ENCODE results near the gene SPARCL1. TPM values are rescaled to one million over a fixed set of nuclear protein-coding genes. Genes with fewer than 3 reads are reported as not detected.
"Not testable (repeated sequence)": the region's sequence is repeated elsewhere in the genome, so short reads cannot be mapped to it uniquely, and the experiment has no call there.

The SPARCL1 gene, protein sequence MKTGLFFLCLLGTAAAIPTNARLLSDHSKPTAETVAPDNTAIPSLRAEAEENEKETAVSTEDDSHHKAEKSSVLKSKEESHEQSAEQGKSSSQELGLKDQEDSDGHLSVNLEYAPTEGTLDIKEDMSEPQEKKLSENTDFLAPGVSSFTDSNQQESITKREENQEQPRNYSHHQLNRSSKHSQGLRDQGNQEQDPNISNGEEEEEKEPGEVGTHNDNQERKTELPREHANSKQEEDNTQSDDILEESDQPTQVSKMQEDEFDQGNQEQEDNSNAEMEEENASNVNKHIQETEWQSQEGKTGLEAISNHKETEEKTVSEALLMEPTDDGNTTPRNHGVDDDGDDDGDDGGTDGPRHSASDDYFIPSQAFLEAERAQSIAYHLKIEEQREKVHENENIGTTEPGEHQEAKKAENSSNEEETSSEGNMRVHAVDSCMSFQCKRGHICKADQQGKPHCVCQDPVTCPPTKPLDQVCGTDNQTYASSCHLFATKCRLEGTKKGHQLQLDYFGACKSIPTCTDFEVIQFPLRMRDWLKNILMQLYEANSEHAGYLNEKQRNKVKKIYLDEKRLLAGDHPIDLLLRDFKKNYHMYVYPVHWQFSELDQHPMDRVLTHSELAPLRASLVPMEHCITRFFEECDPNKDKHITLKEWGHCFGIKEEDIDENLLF
- polyA plus RNA-seq (2014; cell fraction: cytosol; rRNA removed), result not detected in 2 replicates
- not detected in 2 replicates for polyA plus RNA-seq (2014; cell fraction: nucleus; rRNA removed)

DNA sequence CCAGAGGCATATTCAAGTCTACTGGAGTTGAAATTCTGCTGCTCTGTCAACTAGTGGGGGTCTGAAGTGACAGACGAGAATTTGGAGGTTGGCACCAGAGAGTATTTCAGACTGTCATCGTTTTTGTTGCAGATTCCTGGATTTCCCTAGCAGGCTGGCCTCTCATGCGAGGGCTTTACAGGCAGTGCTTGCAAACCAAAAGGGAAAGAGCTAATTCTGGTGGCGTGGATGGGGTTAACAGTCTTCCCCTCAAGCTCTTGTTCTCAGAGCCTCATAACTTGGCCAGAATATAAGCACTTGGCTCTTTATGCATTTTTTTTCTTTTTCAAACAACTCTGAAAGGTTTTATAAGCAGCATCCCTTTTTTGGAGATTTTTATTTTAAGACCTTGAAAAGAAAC is at the start of gene SPARCL1:
Gene SPARCL1, minus strand, starts transcription at position 190 of the 400 bp plus-strand sequence. CDS start 29,802 bp downstream, outside the sequence.
- no peak for DNase-seq (ENCODE audit: low spot score)

DNA sequence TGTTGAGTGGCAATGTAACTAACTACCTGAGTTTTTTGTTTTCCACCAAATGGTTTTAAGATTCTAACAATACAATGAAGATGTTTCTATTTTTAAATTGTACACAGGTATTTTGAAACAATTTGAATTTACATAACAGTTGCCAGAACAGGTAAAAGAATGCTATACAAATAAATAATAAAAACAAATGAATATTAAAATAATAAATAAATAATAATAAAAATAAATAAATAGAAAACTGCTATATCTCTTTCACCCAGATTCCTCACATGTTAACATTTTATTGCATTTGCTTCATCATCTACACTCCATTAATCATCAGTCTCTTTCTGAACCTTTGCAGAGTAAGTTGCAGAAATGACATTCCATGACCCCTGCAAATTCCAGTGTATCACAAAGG is 46.8 kb upstream of the SPARCL1 start:
- DNase-seq (ENCODE audit: low spot score), result no peak

DNA sequence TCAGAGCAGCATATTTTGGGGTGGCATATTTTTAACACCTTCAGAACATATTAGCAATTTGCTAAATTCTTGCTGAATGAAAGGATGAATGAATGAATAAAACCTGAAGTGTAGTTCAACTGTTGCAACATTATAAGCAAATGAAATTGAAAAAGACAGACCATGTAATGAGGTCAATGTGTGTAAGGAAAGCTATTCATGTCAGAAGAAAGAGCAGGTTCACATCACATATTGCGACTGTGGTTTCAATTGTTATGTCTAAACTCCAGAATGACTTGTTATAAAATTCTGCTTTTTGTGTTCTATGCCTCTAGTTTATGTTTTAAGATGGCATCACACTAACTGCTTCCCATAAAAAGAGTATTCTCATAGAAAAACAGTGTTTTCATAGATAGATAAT is 46.2 kb upstream of the SPARCL1 start:
- no peak for DNase-seq (ENCODE audit: low spot score)

DNA sequence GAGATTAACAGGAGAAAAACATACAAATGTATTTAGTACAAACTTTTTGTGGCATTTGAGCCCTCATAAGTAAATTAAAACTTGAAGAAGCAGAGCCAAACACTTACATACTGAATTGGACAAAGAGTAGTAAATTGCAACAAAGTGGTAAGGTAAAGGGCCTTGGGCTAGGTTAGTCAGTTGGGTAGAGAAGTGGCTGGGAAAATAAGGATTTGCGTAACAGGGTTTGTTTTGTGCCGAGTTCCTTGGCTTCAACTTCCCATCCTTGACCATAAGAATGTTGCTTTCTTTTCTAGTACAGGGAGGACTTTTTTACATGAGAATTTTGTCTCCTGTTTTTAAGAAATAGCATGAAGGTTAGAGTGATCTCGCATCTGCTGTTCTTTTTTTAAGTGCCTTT is 45.8 kb upstream of the SPARCL1 start:
- DNase-seq (ENCODE audit: low spot score), result no peak

DNA sequence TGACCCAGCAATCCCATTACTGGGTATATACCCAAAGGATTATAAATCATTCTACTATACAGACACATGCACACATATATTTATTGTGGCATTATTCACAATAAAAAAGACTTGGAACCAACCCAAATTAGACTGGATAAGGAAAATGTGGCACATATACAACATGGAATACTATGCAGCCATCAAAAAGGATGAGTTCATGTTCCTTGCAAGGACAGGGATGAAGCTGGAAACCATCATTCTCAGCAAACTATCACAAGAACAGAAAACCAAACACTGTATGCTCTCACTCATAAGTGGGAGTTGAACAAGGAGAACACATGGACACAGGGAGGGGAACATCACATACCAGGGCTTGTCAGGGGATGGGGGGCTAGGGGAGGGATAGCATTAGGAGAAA is 45.2 kb upstream of the SPARCL1 start:
- DNase-seq (ENCODE audit: low spot score), result not testable (repeated sequence)

DNA sequence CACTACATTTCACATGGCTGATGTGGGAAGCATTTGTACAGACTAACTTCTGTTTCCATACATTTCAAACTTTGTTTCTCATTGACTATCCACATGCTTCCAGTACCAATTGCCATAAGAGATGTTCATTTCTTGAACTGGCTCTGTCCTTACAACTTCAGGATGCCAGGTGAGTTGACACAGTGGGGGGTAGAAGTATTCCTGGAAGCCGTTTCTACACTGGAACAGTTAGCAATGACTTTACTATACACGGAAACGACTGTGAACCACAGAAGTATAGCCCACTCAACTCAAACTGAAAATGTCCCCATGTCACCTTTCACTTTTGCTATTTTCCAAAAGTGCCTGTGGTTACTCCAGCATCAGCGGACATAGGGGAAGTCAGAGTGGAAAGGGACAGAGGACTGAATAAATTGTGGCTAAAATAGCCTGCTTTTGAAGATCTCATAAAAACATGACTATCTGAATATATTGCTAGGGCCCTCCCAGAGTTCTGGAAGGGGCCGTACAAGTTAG is 41.2 kb upstream of the SPARCL1 start:
- DNase-seq (ENCODE audit: low spot score), result no peak

DNA sequence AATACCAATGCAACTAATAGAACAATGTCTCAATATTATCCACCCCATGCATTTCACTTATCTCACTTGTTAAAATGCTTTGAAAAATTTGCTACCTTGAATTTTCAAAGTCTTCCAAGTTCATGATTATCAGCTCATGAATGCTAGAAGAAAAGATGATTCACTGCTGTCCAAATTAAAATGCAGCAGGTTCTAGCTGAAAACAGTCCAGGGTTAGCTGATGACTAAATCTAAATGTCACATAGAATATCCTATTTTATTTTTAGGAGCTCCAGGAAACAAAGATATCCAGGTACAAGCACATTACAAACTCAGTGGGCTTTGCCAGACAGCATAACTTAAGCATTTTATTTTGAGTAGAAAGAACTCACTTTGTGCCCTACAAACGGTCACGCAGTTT is 38.0 kb upstream of the SPARCL1 start:
- no peak for DNase-seq (ENCODE audit: low spot score)

DNA sequence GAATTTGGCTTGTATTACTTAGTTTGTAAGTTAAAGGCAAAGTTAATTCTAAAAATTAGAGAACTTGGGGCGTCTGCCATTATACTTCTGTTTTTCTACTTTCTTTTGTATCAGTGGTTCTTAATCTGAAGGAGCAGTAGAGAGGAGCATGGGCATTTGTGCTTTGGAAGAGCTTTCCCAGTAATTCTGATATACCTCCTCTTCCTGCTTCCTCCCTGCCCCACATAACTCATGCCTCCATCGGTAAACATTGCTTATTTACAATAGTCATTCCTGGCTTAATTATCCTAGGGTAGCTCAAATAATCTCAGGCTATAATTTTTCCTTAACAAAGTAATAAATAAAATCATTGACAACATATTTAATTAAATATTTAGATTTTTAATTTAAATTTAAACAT is 37.1 kb upstream of the SPARCL1 start:
- DNase-seq (ENCODE audit: low spot score), result no peak

DNA sequence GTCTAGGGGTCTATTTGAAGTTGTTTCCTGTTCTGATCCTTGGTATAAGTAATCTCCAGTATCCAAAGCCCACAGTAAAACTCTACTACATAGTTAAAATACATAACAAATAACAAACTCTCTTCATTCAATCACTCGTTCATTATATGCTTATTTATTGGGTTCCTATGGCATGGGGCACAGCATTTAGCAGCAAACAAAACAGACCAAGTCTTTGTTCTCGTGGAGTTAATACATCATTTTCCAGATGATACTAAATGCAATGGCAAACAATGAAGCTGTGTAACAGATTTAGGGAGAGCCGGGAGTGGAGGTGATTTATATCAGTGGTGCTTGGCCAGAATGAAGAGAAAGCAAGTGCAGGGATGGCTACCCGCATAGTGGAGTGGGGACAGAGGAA is 36.6 kb upstream of the SPARCL1 start:
- no peak for DNase-seq (ENCODE audit: low spot score)

DNA sequence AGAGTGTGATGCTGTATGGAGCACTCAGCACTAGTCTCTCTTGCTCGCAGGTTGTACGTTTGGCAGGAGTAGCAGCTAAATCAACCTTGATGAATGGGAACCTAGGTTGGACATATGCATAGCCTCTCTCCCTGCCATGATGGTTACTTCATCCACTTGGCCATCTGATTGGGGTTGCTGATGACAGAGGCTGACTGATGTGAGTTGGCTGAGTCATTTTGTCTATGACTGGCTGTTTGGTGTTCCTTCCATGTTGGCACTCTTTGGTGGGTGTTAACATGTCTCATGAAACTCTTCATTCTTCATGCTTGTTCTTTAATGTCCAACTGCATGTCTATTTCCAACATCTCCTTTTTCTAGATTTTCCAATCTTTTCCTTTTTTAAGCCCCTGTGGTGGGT is 31.6 kb upstream of the SPARCL1 start:
- no peak for DNase-seq (ENCODE audit: low spot score)

DNA sequence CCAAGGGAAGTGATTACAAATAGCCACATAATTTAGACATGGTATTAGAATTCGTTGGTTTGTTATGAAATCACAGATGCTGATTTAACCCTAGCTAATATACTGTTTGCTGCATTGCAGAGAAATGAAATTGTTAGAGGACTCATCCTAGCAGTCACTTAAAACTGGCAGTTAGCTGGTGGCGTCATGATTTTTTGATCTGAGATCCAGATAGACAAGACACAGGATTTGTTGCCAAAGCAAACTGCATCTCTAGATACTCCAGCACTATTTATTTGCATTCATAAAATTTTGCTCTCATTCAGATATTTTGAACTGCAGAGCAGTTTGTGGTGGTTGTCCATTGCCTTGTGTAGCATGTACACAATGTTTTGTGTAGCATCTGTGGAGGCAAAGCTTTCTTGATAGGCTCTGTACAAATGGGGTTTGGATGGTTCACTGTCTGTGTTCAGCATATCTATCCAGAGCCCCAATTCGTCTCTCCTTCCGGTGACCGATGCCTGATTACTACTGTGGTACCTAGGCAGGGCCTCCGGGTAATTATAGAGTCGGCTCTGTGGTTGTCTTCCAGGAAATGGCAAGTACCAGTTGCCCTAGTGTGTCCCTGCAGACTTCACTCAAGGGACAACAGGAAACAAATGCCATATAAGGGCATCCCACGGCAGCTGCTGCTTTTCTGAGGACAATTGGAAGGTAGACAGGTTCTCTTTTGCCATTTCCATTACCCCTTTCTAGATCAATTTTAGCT is 30.1 kb upstream of the SPARCL1 start:
- peak; percentile 80 for DNase-seq (ENCODE audit: low spot score)

DNA sequence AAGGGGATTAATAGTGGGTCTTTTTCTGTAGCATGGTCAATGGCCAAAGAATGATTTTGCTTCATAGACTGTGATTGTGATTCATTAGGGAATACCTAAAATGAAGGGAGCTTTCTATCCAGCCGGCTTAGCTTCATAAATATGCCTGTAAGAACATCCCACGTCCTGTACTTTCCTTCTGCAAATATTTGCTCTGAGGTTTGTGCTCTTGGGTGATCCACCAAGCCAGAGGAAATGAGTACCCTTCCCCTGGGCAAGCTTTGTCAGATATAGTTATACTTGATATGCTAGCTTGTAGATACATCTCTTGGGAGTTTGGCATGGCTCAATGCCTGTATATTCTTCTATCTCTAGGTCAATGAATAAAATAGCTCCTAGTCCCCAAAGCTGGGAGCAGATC is 28.2 kb upstream of the SPARCL1 start:
- DNase-seq (ENCODE audit: low spot score), result no peak

DNA sequence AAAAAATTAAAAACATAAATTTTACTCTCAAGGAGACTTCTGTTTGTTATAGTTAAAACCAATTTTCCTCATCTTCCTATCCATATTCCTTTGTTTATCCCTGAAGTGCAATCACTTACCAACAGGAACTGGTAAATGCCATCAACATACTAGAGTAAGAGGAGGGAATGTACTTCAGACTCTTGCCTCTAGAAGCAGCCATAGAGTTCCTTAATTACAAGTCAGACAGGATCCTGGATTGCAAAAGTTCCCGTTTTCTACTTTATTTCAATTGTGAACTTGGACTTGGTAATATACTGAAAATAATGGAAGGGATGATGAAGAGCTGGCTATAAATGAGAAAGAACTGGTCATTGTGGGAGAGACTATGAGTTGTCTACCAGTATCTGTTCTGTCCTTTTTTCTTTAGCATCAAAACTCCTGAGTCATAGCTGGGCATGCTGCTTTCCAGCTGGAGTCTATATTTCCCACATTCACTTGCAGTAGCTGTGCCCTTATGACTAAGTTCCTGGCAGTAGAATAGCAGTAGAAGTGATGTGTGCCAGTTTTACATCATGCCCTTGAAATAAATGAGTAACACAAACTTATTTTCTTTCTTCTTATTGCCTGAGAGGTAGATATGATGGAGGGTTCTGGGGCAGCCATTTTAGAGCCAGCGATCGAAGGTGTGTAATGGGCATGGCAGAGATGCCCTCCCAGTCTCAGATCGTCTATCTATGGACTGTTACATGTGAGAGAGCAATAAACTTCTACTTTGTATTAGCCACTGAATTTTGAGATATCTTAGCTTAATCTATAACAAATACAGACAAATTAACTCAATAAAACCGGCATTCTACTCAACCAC is 26.8 kb upstream of the SPARCL1 start:
- DNase-seq (ENCODE audit: low spot score), result no peak

DNA sequence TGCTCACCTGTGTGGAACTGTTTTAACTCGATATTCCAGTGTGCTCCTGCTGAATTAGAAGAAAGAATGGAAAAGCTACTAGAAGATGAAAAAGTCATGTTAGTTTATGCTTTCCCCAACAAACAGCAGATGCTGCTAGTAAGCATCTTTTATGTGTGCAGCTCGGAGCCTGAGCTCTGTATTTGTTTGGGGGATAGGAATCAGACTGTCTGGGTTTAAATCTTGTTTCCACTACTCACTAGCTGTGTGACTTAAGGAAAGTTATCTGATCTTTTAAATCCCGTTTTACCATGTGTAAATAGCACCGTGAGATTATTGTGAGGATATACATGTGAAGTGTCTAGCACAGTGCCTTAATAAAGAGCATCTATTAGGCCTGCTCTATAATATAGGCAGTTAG is 24.0 kb upstream of the SPARCL1 start:
- no peak for DNase-seq (ENCODE audit: low spot score)

DNA sequence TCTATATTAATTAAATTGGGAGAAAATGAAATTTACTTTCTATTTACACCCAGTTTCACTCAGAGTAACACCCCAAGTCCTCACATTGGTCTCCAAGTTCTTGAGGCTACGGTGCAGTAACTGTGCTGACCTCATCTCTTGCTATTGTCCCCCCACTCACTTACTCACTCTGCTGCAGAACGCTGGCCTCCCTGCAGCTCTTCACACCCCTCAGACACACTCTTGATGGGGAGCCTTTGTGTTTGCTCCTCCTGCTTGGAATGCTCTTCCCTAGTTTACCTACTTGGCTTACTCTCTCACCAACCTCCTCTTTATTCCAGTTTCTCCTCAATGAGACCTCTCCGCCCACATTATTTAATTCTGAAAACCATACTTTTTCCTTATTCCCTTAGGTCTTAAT is 22.2 kb upstream of the SPARCL1 start:
- no peak for DNase-seq (ENCODE audit: low spot score)

DNA sequence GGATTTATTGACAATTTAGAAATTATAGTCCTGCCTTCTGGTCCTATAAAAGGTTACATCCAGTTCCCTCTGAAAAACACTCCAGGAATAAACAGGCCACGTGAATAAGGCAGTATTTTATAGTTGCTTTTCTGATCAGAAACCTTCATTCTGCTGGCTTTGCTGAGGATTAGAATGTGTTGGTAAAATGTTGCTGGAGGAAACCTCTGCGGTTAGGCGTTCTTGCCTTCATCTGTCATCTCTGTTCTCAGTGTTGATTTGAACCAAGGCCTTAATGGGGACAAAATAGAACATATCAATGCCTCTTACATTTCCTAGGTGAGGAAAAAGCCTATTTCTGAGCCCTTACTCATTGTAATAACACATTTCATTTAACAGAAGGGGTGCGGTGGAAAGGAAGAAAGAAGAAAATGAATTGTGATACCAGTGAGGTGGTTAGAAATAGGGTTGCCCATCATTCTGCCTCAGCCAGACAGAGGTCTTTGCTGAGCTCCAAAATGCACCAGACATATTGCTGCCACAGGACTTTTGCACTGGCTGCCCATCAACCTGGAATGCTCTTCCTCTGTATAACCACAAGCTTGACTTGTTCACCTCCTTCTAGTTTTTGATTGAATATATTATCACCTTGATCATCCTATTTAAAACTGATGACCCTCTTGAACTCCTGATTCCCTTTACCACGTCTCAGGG is 18.0 kb upstream of the SPARCL1 start:
- DNase-seq (ENCODE audit: low spot score), result no peak

DNA sequence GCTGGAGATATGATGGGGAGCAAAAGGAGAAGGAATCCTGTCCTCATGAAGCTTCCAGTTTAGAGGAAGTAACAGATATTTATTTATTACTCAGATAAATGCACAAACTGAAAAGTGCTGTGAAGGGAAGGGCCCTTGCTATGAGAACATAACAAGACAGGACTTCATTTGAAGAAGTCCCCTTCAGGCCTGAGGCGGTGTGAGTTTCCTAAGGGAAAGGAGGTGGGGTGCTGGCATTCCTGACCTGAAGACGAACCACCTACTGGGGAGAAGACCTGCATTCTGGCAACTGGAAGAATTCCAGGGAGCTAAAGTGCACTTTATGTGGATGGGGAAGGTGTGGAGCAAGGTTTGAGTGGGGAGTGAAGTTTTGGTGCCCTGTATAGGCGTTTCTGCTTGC is 15.9 kb upstream of the SPARCL1 start:
- no peak for DNase-seq (ENCODE audit: low spot score)

DNA sequence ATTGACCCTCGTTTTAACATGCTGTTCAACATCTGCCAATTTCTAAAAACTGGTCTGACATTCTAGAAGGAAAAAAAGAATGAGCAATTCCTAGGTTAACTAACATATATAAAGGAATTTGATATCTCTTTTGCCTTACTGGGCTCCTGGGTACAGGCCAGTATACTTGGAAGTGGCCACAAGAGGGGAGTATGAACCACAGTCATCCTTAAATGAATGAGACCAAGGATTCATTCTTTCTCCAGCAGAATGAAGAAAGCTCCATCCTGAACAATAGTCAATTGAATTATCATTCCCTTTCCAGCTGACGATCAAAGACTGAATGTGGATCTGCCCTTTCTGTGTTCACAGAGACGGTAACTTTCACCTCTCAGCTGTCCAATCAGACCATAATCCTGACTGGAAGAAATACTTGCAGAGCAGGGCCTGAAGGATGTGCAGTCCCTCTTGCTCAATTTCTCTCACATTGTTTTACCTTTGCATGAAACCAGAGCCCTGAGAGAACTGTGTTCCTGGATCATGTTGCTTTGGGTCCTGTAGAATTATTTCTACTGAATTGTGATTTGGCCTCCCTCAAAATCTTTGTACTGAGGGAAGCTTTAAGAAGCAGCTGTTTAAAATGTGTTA is 14.8 kb upstream of the SPARCL1 start:
- peak; percentile 42 for DNase-seq (ENCODE audit: low spot score)

DNA sequence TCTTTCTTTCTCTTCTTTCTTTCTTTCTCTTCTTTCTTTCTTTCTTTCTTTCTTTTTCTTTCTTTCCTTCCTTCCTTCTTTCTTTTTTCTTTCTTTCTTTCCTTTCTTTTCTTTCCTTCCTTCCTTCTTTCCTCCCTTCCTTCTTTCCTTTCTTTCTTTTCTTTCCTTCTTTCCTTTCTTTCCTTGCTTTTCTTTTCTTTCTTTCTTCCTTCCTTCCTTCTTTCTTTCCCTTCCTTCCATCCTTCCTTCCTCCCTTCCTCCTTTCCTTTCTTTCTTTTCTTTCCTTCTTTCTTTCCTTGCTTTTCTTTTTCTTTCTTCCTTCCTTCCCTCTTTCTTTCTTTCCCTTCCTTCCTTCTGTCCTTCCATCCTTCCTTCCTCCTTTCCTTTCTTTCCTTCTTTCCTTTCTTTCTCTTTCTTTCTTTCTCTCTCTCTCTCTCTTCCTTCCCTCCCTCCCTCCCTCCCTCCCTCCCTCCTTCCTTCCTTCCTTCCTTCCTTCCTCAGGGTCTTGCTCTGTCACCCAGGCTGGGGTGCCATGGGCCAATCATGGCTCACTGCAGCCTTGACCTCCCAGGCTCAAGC is 13.6 kb upstream of the SPARCL1 start:
- DNase-seq (ENCODE audit: low spot score), result no peak
